Suprapubic skin (tissue), 3 donors: ENCODE measurements around the gene ENPP3.

Experiments used
- EP300 ChIP-seq: sonication (generic); formaldehyde crosslinking; IDR thresholded peaks from one replicate; pipeline ENCODE4 v1.6.1; 2017; ENCODE audit warnings: antibody characterized with exemption
- POLR2A ChIP-seq, 2 donors: fragments of 450-650 bp; IDR thresholded peaks; one replicate each; pipeline ENCODE4 v1.6.1; 2017; ENCODE audit warnings: antibody characterized with exemption in 2 of 2, mild to moderate bottlenecking in 2 of 2, moderate library complexity in 2 of 2
- TF ChIP-seq, protein P1 (sequence below), 2 donors: fragments of 200-600 bp in 1 of 2; fragments of 450-650 bp in 1 of 2; sonication (generic) in 1 of 2; IDR thresholded peaks; one replicate each; pipeline ENCODE4 v1.5.1; 2016 to 2019; ENCODE audit warnings: antibody characterized with exemption in 2 of 2, mild to moderate bottlenecking in 1 of 2, moderate library complexity in 1 of 2

DNA sequence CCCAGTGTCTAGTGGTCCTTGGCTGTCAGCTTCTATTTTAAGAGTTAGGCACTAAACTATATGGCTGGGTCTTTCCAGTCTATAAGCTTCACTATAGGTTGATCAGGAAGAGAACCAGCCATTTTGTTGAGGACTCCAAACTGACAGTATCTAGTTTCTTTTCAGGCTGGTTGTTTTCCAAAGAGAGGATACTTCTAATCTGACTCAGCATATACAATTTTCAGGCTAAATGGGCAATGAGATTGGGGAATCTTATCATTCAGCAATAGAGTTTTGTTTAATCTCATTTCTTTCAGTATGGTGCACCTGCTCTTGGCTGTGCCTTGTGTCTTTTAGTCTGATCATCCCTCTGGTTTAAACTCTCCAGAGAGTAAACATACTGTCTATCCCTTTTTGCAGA, 94.1 kb downstream of the ENPP3 start:
- TF ChIP-seq, protein P1, sequence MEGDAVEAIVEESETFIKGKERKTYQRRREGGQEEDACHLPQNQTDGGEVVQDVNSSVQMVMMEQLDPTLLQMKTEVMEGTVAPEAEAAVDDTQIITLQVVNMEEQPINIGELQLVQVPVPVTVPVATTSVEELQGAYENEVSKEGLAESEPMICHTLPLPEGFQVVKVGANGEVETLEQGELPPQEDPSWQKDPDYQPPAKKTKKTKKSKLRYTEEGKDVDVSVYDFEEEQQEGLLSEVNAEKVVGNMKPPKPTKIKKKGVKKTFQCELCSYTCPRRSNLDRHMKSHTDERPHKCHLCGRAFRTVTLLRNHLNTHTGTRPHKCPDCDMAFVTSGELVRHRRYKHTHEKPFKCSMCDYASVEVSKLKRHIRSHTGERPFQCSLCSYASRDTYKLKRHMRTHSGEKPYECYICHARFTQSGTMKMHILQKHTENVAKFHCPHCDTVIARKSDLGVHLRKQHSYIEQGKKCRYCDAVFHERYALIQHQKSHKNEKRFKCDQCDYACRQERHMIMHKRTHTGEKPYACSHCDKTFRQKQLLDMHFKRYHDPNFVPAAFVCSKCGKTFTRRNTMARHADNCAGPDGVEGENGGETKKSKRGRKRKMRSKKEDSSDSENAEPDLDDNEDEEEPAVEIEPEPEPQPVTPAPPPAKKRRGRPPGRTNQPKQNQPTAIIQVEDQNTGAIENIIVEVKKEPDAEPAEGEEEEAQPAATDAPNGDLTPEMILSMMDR (IDR thresholded peaks at IDR 0.05): no peak
- TF ChIP-seq POLR2A (IDR thresholded peaks at IDR 0.05): no peak
- no peak for TF ChIP-seq EP300
